Activated naive CD4-positive, alpha-beta T cell treated with Interleukin-2 at 50 U/mL for 16 hours (primary cell): ENCODE data around the gene RFX7.

Experiments
- DNase-seq: peaks from one replicate; pipeline ENCODE4 v3.0.0-alpha.2; 2020

RFX7 gene

GRCh38 chr15:56244038-56244810, 545 bp upstream of the RFX7 start:
- peak; percentile 22 for DNase-seq

GRCh38 chr15:56242576-56243162, 1.0 kb downstream of the RFX7 start:
- no peak for DNase-seq

- DNase-seq = no peak
Observed at GRCh38 chr15:56241374-56242105, 2.1 kb downstream of the RFX7 start.

- no peak for DNase-seq
Observed at GRCh38 chr15:56240390-56240789, 3.3 kb downstream of the RFX7 start.

- no peak for DNase-seq
Observed at GRCh38 chr15:56236197-56236596, 7.5 kb downstream of the RFX7 start.

- no peak for DNase-seq
Observed at GRCh38 chr15:56234804-56235203, 8.9 kb downstream of the RFX7 start.

GRCh38 chr15:56233549-56233948, 10.1 kb downstream of the RFX7 start:
- no peak for DNase-seq

GRCh38 chr15:56232058-56232457, 11.6 kb downstream of the RFX7 start:
- no peak for DNase-seq

GRCh38 chr15:56228854-56229253, 14.8 kb downstream of the RFX7 start:
- DNase-seq = no peak

- DNase-seq = no peak
Observed at GRCh38 chr15:56228352-56228751, 15.3 kb downstream of the RFX7 start.

- DNase-seq = no peak
Observed at GRCh38 chr15:56227780-56228179, 15.9 kb downstream of the RFX7 start.

- DNase-seq = no peak
Observed at GRCh38 chr15:56227306-56227705, 16.4 kb downstream of the RFX7 start.

GRCh38 chr15:56225520-56225919, 18.2 kb downstream of the RFX7 start:
- no peak for DNase-seq

- no peak for DNase-seq
Observed at GRCh38 chr15:56222302-56222701, 21.4 kb downstream of the RFX7 start.

GRCh38 chr15:56217341-56217740, 26.3 kb downstream of the RFX7 start:
- DNase-seq = no peak

- no peak for DNase-seq
Observed at GRCh38 chr15:56215769-56216168, 27.9 kb downstream of the RFX7 start.

GRCh38 chr15:56211960-56212550, 31.6 kb downstream of the RFX7 start:
- no peak for DNase-seq

GRCh38 chr15:56211064-56211463, 32.6 kb downstream of the RFX7 start:
- no peak for DNase-seq

- no peak for DNase-seq
Observed at GRCh38 chr15:56208641-56209155, 35.0 kb downstream of the RFX7 start.

GRCh38 chr15:56208185-56208584, 35.5 kb downstream of the RFX7 start:
- no peak for DNase-seq

- DNase-seq = no peak
Observed at GRCh38 chr15:56207711-56208110, 36.0 kb downstream of the RFX7 start.

- no peak for DNase-seq
Observed at GRCh38 chr15:56207092-56207491, 36.6 kb downstream of the RFX7 start.
